ENCODE data around the gene ACLY.

Gene ACLY

GRCh38 chr17:41943492-41943891 lies 24.7 kb upstream of the ACLY start:
- no peaks in the 10 kb centered on the region for H3K36me3 ChIP-seq (ENCODE audit: control insufficient read depth, insufficient read depth, low read length)
- no peaks in the 10 kb centered on the region for H3K27me3 ChIP-seq (replicated peaks; ENCODE audit: control insufficient read depth, insufficient read depth, low read length)
- DNase-seq (ENCODE audit: extremely low read depth, insufficient read length), result no peak
- TF ChIP-seq CTCF (IDR thresholded peaks at IDR 0.05; ENCODE audit: insufficient read depth, low read length, poor library complexity, severe bottlenecking), result no peak
- H3K4me3 ChIP-seq (replicated peaks; ENCODE audit: low read depth, low read length), result no peak overlapping the region

- TF ChIP-seq CTCF (IDR thresholded peaks at IDR 0.05; ENCODE audit: insufficient read depth, low read length, poor library complexity, severe bottlenecking), result no peak
- no peak for DNase-seq (ENCODE audit: extremely low read depth, insufficient read length)
- no peaks in the 10 kb centered on the region for H3K36me3 ChIP-seq (ENCODE audit: control insufficient read depth, insufficient read depth, low read length)
These were observed 24.0 kb upstream of the ACLY start for GRCh38 chr17:41942626-41943373.

DNA sequence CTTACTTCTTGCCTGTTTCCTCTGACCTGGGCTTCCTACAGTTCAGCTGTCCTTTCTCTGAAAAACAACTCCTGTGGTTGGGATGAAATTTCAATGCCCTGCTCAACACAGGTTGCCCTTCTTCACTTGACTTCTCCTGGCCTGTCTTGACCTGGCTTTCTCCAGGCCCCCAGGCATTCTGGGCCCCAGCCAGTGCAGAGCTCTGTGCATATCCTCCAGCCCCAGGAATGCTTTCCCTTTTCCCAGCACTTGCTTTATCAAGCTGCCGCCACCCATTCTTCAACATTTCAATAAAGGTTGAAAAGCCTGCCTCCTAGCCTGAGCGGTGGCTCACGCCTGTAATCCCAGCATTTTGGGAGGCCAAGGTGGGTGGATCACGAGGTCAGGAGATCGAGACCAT lies 22.4 kb upstream of the ACLY start:
- no peak for TF ChIP-seq CTCF (IDR thresholded peaks at IDR 0.05; ENCODE audit: insufficient read depth, low read length, poor library complexity, severe bottlenecking)
- H3K27me3 ChIP-seq (replicated peaks; ENCODE audit: control insufficient read depth, insufficient read depth, low read length), result no peaks in the 10 kb centered on the region
- no peak overlapping the region for H3K4me3 ChIP-seq (replicated peaks; ENCODE audit: low read depth, low read length)
- no peak for DNase-seq (ENCODE audit: extremely low read depth, insufficient read length)
- H3K36me3 ChIP-seq (ENCODE audit: control insufficient read depth, insufficient read depth, low read length), result no peaks in the 10 kb centered on the region

More at GRCh38 chr17:41942626-41943373, 24.0 kb upstream of the ACLY start:
- H3K4me3 ChIP-seq (replicated peaks; ENCODE audit: low read depth, low read length), result no peak overlapping the region
- H3K27me3 ChIP-seq (replicated peaks; ENCODE audit: control insufficient read depth, insufficient read depth, low read length), result no peaks in the 10 kb centered on the region

DNA sequence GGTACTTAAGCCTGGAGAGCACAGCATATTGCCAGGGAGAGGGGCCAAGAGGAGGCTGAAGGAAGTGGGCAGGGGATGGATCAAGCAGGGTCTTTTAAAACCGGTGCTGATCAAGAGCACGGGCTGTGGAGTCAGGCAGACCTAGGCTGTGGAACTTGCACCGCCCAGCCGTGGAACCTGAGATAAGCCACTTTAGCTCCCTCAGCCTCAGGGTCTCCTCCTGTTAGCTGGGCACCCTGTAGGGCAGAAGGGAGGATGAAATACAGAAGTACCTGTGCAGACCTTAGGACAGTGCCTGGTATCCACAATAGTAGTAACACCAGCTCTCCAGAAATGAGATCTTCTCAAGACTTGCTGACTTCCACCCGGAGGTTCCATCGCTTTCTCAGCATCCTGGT lies 20.9 kb upstream of the ACLY start:
- Histone ChIP-seq H3K27me3 (replicated peaks; ENCODE audit: control insufficient read depth, insufficient read depth, low read length) (no peaks in the 10 kb centered on the region), H3K36me3 (ENCODE audit: control insufficient read depth, insufficient read depth, low read length) (no peaks in the 10 kb centered on the region), H3K4me3 (replicated peaks; ENCODE audit: low read depth, low read length) (no peak overlapping the region)
- TF ChIP-seq CTCF (IDR thresholded peaks at IDR 0.05; ENCODE audit: insufficient read depth, low read length, poor library complexity, severe bottlenecking), result no peak
- no peak for DNase-seq (ENCODE audit: extremely low read depth, insufficient read length)

- no peak for TF ChIP-seq CTCF (IDR thresholded peaks at IDR 0.05; ENCODE audit: insufficient read depth, low read length, poor library complexity, severe bottlenecking)
- no peak for DNase-seq (ENCODE audit: extremely low read depth, insufficient read length)
- no peaks in the 10 kb centered on the region for H3K27me3 ChIP-seq (replicated peaks; ENCODE audit: control insufficient read depth, insufficient read depth, low read length)
- H3K4me3 ChIP-seq (replicated peaks; ENCODE audit: low read depth, low read length), result no peak overlapping the region
- no peaks in the 10 kb centered on the region for H3K36me3 ChIP-seq (ENCODE audit: control insufficient read depth, insufficient read depth, low read length)
These were observed 20.4 kb upstream of the ACLY start for GRCh38 chr17:41939044-41939692.

Measured in GM06990 (cell line).